Measurements from ENCODE around the gene ARHGAP19.

- TF ChIP-seq ELF1 (IDR thresholded peaks at IDR 0.05) (no peak), EP300 (IDR thresholded peaks at IDR 0.05; ENCODE audit: borderline replicate concordance in 1 of 2, low read depth in 1 of 2, low read length in 1 of 2) (no peak), POLR2AphosphoS5 (IDR thresholded peaks at IDR 0.05; ENCODE audit: low read depth, low read length) (no peak), CTCF (IDR thresholded peaks at IDR 0.05) (no peak), EZH2phosphoT487 (IDR thresholded peaks at IDR 0.05; ENCODE audit: borderline replicate concordance, low read depth) (no peak), TEAD4 (IDR thresholded peaks at IDR 0.05; ENCODE audit: borderline replicate concordance, insufficient read depth) (no peak), NFIC (IDR thresholded peaks at IDR 0.05; ENCODE audit: borderline replicate concordance) (no peak), TAF1 (IDR thresholded peaks at IDR 0.05; ENCODE audit: borderline replicate concordance, low read depth, low read length) (no peak), RAD21 (IDR thresholded peaks at IDR 0.05; ENCODE audit: low read length) (no peak), CHD2 (IDR thresholded peaks at IDR 0.05; ENCODE audit: low read length, partially characterized antibody) (no peak), TCF12 (IDR thresholded peaks at IDR 0.05) (no peak)
- TF ChIP-seq, protein P1, sequence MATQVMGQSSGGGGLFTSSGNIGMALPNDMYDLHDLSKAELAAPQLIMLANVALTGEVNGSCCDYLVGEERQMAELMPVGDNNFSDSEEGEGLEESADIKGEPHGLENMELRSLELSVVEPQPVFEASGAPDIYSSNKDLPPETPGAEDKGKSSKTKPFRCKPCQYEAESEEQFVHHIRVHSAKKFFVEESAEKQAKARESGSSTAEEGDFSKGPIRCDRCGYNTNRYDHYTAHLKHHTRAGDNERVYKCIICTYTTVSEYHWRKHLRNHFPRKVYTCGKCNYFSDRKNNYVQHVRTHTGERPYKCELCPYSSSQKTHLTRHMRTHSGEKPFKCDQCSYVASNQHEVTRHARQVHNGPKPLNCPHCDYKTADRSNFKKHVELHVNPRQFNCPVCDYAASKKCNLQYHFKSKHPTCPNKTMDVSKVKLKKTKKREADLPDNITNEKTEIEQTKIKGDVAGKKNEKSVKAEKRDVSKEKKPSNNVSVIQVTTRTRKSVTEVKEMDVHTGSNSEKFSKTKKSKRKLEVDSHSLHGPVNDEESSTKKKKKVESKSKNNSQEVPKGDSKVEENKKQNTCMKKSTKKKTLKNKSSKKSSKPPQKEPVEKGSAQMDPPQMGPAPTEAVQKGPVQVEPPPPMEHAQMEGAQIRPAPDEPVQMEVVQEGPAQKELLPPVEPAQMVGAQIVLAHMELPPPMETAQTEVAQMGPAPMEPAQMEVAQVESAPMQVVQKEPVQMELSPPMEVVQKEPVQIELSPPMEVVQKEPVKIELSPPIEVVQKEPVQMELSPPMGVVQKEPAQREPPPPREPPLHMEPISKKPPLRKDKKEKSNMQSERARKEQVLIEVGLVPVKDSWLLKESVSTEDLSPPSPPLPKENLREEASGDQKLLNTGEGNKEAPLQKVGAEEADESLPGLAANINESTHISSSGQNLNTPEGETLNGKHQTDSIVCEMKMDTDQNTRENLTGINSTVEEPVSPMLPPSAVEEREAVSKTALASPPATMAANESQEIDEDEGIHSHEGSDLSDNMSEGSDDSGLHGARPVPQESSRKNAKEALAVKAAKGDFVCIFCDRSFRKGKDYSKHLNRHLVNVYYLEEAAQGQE (IDR thresholded peaks at IDR 0.05; ENCODE audit: low read depth, low read length): no peak
- TF ChIP-seq, protein P2, sequence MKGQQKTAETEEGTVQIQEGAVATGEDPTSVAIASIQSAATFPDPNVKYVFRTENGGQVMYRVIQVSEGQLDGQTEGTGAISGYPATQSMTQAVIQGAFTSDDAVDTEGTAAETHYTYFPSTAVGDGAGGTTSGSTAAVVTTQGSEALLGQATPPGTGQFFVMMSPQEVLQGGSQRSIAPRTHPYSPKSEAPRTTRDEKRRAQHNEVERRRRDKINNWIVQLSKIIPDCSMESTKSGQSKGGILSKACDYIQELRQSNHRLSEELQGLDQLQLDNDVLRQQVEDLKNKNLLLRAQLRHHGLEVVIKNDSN (IDR thresholded peaks at IDR 0.05; ENCODE audit: borderline replicate concordance, low read depth): no peak
Observed at GRCh38 chr10:97199152-97199551, 93.3 kb downstream of the ARHGAP19 start.
